HG02885 (cell line): ENCODE results near the gene PCK1.

Experiments used
- ATAC-seq: cut with Tn5 transposase; IDR thresholded peaks from one replicate; pipeline ENCODE4 v1.9.1; 2021; ENCODE audit warnings: mild to moderate bottlenecking; ENCODE audit not compliant: unreplicated experiment, poor library complexity

PCK1 gene

DNA sequence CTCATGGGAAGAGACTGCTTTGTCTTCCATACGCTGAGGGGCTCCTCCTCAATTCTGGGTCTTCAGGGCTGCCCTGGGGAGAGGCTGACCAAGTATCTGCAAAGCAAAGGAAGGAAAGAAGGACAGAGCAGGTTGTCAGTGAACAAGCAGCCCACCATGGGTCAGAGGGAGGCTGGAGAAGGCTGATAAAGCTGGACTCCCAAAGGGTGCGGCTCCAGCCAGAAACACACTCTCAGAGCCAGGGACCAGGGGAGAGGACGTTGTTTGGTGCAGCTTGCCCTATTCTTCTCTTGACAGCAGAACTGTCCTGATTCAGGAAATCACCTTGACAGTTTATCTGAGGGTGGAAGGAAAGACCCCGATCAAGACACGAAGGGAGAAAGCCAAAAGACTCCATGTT lies 25.6 kb upstream of the PCK1 start:
- no peak for ATAC-seq

DNA sequence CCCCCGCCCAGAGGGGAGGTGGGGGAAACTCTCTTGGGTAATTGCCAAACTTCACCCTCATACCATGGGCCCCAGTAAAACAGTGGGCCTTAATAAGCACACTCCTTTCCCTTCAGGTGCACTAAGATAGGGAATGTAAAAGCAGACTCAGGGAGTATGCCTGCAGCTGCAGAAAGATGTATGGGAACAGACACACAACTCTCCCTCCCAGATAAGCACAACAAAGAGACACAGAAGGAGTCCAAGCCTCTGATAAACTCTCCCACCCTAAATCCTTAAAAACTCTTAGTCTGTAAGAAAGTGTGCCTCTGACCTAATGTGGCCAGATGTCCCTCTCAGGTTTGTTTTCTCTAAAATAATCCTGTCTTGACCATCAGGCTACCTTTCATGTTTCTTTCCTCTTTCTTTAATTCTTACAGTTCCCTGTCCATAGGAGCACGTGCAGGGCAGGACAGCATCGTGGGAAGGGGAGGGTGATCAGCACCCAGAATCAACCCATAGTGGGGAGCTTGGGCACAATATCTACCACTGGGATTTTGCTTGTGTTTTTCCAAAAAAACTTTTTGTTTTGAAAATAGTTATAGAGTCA lies 24.7 kb upstream of the PCK1 start:
- ATAC-seq: no peak

DNA sequence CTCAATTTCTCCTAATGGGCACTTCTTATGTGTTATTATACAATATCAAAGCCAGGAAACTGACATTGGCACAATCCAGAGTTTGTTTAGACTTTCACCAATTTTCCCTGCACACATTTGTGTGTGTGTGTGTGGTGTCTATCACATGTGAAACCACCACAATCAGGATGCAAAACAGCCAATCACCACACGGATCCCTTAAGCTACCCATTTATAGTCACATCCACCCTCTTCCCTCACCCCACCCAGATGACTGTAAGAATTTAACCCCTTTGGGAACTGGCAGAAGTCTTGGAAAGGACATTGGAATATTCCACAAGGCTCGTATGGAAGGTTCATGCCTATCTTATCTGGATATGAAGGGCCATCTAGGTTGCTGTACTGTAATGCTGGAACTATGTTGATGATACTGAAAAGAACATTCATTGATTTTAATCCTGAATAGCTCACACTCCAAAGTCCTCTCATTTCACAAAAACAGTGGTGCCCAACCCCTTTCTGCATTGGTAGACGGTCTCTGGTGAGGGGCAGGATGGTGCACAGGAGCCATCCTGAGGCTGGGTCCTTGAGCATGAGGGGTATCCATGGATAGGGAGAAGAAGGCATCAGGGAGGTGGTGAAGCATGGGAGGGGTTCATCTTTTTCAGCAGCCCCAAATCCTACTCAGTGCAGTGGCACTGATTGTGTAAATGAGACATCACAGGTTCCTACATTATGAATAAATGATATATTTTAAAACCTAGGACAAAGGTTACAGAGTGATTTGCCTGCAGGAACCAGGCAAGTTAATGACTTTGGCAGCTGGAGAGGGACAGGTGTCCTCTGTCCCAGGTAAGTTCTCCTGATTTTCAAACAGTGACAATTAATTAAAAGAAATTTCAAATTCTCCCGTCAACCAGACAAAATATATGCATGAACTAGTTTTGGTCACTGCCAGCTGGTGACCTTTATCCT lies 23.9 kb upstream of the PCK1 start:
- no peak for ATAC-seq

DNA sequence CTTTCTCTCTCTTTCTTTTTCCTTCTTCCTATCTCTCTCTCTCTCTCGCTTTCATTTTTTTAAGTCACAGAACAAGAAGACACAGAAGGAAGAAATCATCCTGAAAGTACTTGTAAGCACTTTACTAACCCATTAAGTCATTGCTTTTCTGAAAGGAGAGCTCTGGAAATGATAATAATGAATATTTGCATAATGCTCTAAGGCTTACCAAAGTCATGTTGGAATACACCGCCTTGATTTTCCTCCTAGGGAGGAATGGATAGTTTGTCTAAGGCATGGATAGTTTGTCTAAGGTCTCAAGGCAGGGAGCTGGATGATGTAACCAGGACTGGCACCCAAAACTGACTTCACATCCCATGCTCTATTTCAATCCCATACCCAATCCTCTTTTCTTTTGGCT lies 23.1 kb upstream of the PCK1 start:
- no peak for ATAC-seq

DNA sequence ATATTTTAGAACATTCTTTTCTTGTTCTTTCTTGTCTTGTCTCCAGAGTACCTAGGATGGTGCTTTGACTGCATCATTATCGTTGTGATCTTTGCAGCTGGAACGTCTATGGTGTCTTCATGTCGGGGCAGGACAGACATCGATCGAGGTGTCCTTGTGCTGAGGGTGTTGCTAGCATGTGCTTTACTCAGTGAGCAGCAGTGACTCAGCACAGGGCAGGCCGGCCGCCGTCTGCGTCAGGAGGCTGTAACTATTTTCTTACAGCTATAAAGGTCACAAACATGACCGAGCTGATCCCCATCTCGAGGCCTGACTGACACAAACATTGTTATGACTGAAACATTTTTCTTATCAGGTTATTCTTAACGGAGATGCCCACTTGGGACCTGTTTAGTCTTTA lies 21.0 kb upstream of the PCK1 start:
- no peak for ATAC-seq

DNA sequence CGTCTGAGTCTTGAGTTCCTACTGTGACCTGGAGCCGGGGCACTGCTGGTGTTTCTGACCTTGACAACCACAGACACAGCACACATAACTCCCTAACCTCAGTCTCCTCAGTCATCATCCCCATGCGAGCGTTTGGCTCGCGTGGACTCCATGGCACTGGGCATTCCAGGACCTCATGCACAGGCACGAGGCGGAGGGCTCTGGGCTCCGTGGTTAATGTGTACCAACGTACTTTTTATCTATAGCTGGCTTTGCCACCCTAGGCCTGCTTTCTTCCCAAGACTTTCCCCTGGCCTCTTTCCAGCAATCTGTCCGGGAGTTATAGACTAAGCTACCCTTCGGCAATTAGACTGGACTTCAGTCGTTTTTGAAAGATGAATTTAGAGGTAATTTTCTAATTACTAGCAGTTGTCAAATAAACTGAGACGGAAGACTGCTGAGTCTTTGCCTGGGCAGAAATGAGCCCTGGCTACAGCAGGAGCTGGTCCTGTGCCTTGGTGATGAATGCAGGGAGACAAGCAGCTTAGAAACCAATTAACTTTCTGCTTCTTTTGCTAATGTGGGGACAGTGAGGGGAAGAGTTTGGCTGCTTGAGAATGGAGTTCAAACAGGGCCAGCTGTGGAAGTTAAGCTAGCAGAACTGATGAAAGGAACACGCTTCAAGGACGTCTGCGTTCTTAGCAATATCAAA lies 19.9 kb upstream of the PCK1 start:
- ATAC-seq: no peak

DNA sequence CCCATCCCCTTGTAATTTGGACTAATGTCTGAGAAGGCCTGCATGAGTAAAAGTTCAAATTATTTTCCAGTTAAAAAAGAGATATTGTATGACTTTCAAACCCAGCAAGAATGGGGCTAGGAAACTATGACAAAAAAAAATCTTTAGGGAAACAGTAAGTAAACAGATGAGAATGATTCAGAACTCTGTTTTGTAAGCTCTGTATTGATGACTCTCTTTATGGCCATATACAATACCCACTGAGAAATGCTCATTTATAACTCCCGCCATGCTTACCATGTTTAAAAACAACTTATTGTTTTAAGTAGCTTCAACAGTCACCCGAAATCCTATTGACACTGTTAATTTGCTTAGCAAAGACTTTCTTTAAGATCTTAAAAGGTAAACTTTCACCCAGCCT lies 17.2 kb upstream of the PCK1 start:
- no peak for ATAC-seq

DNA sequence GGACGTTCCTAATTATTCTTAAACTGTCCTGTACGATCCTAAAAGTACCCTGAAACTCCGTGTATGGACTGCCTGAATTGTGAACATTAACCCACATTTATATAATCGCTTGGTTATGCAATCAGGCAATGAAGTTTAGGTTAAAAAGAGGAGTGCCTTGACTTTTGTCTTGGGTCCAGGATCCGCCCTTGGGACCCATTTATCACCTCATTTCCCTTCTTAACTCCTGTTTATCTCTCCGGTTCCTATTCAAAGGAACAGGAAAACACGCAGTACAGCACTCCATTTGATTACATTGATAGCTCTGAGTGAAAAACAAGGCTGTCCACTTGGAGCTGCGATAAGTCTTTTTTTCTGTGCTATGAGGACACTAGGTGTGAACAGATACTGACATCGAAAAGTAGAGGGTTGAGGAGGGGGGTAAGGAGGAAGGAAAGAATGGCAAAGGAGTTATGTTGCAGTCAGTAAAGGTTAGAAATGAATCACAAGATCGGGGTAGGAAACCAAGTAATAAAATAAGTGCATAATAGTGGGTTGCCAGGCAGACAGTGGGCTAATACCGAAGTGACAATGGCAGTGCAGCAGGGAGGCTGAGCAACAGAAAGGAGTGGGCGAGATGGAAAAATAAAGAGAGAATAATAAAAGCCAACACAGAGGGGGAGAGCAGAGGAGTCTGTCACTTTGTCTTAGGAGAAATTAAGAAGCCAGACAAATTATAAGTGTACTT lies 15.9 kb upstream of the PCK1 start:
- ATAC-seq: no peak

DNA sequence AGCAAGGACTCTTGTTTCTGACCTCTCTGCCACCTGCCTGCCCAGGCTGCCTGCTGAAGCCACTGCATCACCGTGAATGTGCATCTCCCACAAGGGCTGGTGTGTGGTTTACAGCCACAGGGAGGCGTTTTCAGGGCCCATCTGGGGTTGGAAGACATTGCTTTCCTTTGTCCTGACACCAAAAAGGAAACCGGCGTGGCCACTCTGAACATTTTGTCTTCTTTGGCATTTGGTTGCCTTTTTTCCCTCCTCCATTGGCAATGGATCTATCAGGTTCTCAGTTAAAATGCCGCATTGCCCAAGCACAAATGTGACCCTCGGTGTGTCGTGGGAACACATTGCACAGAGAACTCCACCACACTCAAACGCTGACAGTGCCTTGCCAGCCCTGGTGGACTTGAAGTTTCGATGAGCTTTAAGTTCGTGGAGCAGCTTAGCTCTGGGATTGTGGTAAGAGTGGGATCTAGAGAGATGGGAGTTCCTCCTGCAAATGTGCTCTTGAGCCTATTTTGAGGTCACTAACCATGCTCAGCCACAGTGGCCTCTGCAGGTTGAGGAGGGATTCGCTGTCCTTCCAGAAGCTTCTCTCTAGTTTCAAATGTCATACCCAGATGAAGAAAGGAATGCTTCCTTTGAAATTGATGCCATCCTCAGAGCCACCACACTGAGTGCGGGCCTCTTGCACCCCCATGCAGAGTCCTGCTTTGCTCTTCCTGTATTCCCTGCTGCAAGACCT lies 14.8 kb upstream of the PCK1 start:
- ATAC-seq: no peak

DNA sequence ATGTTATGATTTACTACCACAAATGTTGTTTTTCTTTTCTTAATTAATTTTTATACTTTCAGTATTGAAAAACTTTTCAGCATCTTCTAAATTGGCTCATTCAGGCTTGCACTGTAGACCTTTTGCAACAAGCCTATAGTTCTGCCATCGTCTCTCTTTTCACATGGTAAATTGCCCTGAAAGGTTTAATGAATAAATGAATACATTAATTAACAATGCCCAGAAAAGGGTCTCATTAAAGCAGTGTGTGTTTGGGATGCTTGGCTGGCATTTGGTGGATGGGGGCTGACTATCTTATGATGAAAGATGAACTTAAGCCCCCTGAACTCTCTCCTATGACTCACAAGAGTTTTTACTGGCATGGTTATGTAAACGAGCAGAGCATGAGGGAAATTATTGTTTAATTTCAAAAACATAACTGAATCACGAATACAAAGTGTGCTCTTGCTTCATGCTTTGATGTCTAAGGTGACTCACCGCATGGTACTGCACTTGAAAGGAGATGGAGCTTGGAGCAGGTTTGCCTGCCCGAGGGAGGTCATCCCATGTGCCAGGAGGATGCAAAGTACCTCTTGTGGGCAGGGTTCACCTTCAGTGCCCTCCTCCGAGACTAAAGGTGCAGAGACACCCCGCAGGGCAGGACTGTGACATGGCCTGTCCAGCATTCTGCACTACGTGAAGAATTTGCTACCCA lies 13.8 kb upstream of the PCK1 start:
- no peak for ATAC-seq

DNA sequence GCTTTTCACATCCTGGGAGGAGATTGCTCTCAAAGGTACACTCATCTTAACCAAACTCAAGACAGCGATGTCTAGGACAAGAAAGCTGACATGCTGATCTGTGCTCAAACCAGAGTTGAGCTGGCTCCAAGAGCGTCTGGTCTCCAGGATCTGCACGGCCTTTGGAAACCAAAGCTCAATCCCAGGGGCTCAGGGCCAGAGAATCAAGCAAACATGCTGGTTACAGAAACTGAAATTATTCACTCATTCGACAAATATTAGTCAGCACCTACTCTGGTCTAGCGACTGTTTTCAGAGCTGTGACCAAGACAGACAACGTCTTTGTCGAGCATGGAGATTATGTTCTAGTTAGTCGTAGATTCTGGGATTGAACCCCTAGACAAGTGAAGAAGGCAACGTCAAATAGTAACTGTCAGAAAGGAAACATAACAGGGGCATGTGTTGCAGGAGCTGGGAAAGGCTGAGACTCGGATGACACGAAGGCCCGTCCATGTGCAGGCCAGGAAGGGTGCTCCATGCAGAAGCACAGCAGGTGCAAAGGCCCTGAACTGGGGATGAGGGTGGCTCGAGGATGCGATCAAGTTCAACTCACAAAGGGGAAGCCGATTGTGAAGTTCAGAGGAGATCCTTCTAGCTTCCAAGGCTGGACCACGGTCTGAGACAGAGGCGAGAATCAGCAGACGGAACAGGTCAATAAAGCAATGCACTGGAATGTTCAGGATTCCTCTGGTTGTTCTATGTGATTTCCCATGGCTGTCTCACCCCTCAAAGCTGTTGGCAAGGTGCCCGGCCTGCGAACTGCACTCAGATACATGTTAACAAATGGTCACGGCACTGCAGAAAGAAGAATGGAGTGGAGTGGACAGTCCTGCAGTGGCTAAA lies 12.5 kb upstream of the PCK1 start:
- ATAC-seq: no peak

DNA sequence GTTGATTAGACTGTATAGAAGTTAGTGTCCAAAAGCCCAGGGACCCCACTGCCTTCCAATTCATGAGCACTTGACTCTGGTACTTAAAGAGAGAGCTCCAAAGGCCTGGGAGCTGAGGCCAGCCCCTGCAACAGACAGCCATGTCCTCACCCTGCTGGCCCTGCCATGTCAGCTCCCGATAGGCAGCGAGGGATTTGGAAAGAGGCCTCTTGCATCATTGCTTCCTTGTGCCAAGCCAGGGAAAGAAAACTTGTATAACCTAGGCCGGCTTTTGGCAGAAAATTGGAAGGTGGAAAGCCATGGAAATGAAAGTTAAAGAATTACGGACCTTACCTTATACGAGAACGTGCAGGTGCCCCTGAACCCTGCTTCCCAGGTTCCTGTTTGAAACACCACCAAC lies 8.4 kb upstream of the PCK1 start:
- no peak for ATAC-seq

DNA sequence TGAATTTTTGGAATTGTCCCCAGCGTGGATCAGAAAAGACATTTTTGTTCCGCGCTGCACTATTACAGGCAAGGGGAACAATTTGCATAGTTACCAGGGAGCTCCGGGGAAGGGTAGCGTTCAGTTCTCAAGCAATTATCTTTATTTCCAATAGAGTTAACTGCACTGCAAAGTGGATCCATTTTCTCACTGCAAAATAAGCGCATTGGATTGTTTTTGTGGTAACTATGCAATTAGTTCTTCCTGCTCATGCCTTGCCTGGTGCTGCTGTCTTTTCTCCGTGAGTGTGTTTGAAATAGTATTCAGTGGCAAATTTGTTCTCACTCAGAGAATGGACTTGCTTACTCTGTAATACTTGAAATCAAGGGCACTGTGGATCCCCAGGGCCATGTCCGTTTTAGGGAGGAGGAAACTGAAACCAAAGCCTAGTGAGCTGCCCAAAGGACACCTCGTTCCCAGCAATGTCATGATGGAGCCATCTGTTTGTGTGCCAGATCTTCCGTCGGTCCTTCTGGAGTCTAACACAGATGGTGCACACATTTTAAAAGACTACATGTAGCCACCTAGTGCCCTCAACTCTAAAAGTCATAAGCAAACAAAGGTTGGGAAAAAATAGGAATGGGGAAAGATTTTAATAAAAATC lies 7.4 kb upstream of the PCK1 start:
- no peak for ATAC-seq

DNA sequence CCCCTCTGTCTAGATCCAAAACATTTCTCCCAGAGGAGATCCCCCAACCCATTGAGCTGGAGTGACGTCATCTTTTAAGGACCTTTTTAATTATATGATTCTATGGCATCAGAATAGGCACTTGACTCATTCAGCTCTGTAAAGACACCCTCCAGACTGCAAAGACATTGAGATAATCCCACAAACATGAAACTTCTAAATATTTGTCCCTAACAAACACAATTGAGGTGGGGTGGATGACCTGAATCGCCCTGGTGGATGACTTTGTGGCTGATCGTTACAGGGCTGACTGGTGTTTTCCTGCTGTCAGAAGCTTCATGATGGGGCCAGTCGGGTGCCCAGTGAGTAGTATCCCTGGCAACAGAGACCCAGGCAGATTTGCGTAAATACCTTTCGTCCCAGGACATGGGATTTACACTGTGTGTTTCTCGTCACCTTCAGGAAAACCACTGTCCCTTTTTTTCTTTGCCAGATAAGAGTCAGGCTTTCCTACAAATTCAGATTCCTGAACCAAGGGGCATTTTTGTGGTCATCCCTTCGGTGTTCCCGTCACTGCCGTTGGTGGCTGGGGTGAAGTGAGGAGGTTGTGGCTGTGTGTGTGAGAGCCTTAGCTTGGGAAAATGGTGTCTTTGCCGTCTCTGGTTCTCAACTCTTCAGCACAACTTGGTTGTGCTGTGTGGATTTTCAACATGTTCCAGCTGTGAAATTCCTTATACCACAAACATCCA lies 5.3 kb upstream of the PCK1 start:
- no peak for ATAC-seq

DNA sequence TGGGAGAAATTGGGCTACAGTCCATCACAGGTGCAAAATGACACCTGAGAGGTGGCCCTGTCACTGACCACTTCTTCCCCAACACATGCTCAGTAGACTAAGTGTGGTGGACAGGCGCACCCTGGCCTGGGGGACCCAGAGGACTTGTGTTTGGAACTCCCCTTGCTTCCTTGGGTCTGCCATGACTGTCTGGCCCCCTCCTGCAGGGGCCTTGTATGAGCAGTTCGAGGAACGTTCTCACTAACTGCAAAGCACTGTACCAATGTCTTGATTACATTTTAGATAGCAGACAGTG lies 4.0 kb upstream of the PCK1 start:
- ATAC-seq: no peak

DNA sequence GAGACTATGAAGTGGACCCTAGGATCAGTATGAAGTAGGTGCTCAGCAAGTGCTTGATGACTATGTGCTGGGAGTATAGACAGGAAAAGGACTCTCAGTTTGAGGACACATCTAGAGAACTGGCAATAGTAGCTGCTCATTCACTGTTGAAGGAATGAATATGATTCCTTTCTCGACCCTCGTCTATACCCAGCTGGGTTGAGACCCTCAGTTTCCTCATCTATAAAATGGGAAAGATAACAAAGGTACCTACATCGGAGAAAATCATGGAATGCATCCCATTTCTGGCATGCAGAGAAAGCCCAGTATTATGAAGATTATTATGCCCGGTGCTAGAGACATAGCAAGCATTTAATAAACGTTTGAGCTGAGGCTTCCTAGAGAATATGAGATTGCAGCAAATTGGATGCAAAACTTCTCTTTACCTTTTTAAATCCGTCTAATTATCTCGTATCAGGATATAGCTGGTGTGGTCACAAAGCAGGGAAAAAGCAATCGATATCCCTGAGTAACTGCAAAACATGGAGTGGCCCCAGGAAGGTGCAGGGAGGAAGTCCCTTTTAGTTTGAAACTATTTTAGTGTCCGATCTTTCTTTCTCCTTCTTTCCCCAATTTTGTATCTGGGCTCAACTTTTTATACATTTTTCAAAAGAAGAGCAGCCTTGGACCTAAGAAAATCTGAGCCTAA lies 2.8 kb upstream of the PCK1 start:
- ATAC-seq: no peak
